ENCODE data around the gene SRSF6. TPM values are rescaled to one million over a fixed set of nuclear protein-coding genes. Genes with fewer than 3 reads are reported as not detected.
"Not testable (repeated sequence)": the region's sequence is repeated elsewhere in the genome, so short reads cannot be mapped to it uniquely, and the experiment has no call there.

Gene SRSF6
- total RNA-seq, 2 experiments from 2014 or later: 129 to 137 TPM

GRCh38 chr20:43434565-43434964 lies 23.1 kb upstream of the SRSF6 start:
- no peak overlapping the region for H3K27ac Mint-ChIP-seq
- no peaks in the 10 kb centered on the region for H3K9me3 Mint-ChIP-seq
- DNase-seq (no peak), ATAC-seq (ENCODE audit: low read depth) (no peak)
- H3K4me1 Mint-ChIP-seq: peaks cover 2% of the 10 kb centered on the region
- peaks cover 12% of the 10 kb centered on the region for H3K27me3 Mint-ChIP-seq
- no peak overlapping the region for H3K4me3 Mint-ChIP-seq
- POLR2A ChIA-PET: no interaction called here
- H3K36me3 Mint-ChIP-seq: no peaks in the 10 kb centered on the region

GRCh38 chr20:43438578-43439316 lies 18.9 kb upstream of the SRSF6 start:
- Mint-ChIP-seq H3K4me3 (no peak overlapping the region), H3K36me3 (no peaks in the 10 kb centered on the region), H3K9me3 (no peaks in the 10 kb centered on the region), H3K27me3 (peaks cover 2% of the 10 kb centered on the region), H3K4me1 (peaks cover 2% of the 10 kb centered on the region), H3K27ac (no peak overlapping the region)
- no peak for ATAC-seq (ENCODE audit: low read depth)
- POLR2A ChIA-PET: no interaction called here
- no peak for DNase-seq

- H3K27ac Mint-ChIP-seq: no peak overlapping the region
- POLR2A ChIA-PET: interaction anchor here (2.1 kb wide), 1 partner anchor 17 kb away, joined by 8 read pairs; the partner anchor contains the start of gene SRSF6
- H3K9me3 Mint-ChIP-seq: no peaks in the 10 kb centered on the region
- H3K36me3 Mint-ChIP-seq: no peaks in the 10 kb centered on the region
- ATAC-seq (ENCODE audit: low read depth) (no peak), DNase-seq (no peak)
- H3K4me3 Mint-ChIP-seq: no peak overlapping the region
- peaks cover 2% of the 10 kb centered on the region for H3K4me1 Mint-ChIP-seq
- H3K27me3 Mint-ChIP-seq: peaks cover 4% of the 10 kb centered on the region
Observed at GRCh38 chr20:43440531-43440930, 17.2 kb upstream of the SRSF6 start.

- Mint-ChIP-seq H3K27me3 (peaks cover 7% of the 10 kb centered on the region), H3K36me3 (no peaks in the 10 kb centered on the region), H3K9me3 (no peaks in the 10 kb centered on the region), H3K4me1 (peaks cover 5% of the 10 kb centered on the region), H3K27ac (no peak overlapping the region), H3K4me3 (no peak overlapping the region)
- DNase-seq: no peak
- ATAC-seq (ENCODE audit: low read depth): no peak
- POLR2A ChIA-PET: interaction anchor here (2.1 kb wide), 1 partner anchor 15 kb away, joined by 8 read pairs; the partner anchor contains the start of gene SRSF6
Observed at GRCh38 chr20:43442282-43442880, 15.3 kb upstream of the SRSF6 start.

- POLR2A ChIA-PET: no interaction called here
- H3K36me3 Mint-ChIP-seq: no peaks in the 10 kb centered on the region
Observed at GRCh38 chr20:43444107-43444506, 13.6 kb upstream of the SRSF6 start.

GRCh38 chr20:43446361-43446879 lies 11.3 kb upstream of the SRSF6 start:
- Mint-ChIP-seq H3K9me3 (no peaks in the 10 kb centered on the region), H3K27ac (peak overlapping the region; percentile 5), H3K4me3 (no peak overlapping the region), H3K27me3 (peaks cover 30% of the 10 kb centered on the region), H3K36me3 (no peaks in the 10 kb centered on the region), H3K4me1 (peaks cover 9% of the 10 kb centered on the region)
- POLR2A ChIA-PET: interaction anchor here (0.6 kb wide), 2 partner anchors 15 to 191 kb away, joined by 3 to 5 read pairs; no protein-coding TSS in a partner anchor
- DNase-seq (no peak), ATAC-seq (ENCODE audit: low read depth) (no peak)

More at GRCh38 chr20:43444107-43444506, 13.6 kb upstream of the SRSF6 start:
- H3K9me3 Mint-ChIP-seq: no peaks in the 10 kb centered on the region
- ATAC-seq (ENCODE audit: low read depth) (no peak), DNase-seq (no peak)
- H3K27ac Mint-ChIP-seq: no peak overlapping the region
- H3K27me3 Mint-ChIP-seq: peaks cover 14% of the 10 kb centered on the region
- H3K4me1 Mint-ChIP-seq: peaks cover 11% of the 10 kb centered on the region
- no peak overlapping the region for H3K4me3 Mint-ChIP-seq

GRCh38 chr20:43448431-43448747 lies 9.3 kb upstream of the SRSF6 start:
- H3K9me3 Mint-ChIP-seq; ATAC-seq (ENCODE audit: low read depth); H3K4me3 Mint-ChIP-seq; H3K36me3 Mint-ChIP-seq; H3K4me1 Mint-ChIP-seq; H3K27ac Mint-ChIP-seq; DNase-seq: not testable (repeated sequence)
- POLR2A ChIA-PET: interaction anchor here (1.5 kb wide), 1 partner anchor 9 kb away, joined by 7 read pairs; the partner anchor contains the start of gene SRSF6
- peaks cover 28% of the 10 kb centered on the region for H3K27me3 Mint-ChIP-seq

- Mint-ChIP-seq H3K27me3 (peaks cover 33% of the 10 kb centered on the region), H3K4me3 (no peak overlapping the region), H3K36me3 (no peaks in the 10 kb centered on the region), H3K4me1 (peaks cover 9% of the 10 kb centered on the region), H3K9me3 (no peaks in the 10 kb centered on the region), H3K27ac (no peak overlapping the region)
- ATAC-seq (ENCODE audit: low read depth) (peak; percentile 50), DNase-seq (peak; percentile 42)
- POLR2A ChIA-PET: interaction anchor here (1.5 kb wide), 1 partner anchor 9 kb away, joined by 7 read pairs; the partner anchor contains the start of gene SRSF6
Observed at GRCh38 chr20:43448748-43449535, 8.8 kb upstream of the SRSF6 start.

GRCh38 chr20:43450841-43451799 lies 6.6 kb upstream of the SRSF6 start:
- DNase-seq: no peak
- peaks cover 34% of the 10 kb centered on the region for H3K27me3 Mint-ChIP-seq
- H3K9me3 Mint-ChIP-seq: no peaks in the 10 kb centered on the region
- no peak overlapping the region for H3K27ac Mint-ChIP-seq
- H3K36me3 Mint-ChIP-seq: no peaks in the 10 kb centered on the region
- ATAC-seq (ENCODE audit: low read depth): no peak
- POLR2A ChIA-PET: no interaction called here
- H3K4me3 Mint-ChIP-seq: no peak overlapping the region
- peaks cover 9% of the 10 kb centered on the region for H3K4me1 Mint-ChIP-seq

GRCh38 chr20:43452404-43453126 lies 5.1 kb upstream of the SRSF6 start:
- no peak for DNase-seq
- Mint-ChIP-seq H3K9me3 (no peaks in the 10 kb centered on the region), H3K27me3 (peaks cover 32% of the 10 kb centered on the region), H3K27ac (no peak overlapping the region), H3K4me1 (peaks cover 13% of the 10 kb centered on the region), H3K4me3 (no peak overlapping the region), H3K36me3 (peaks cover 2% of the 10 kb centered on the region)
- POLR2A ChIA-PET: no interaction called here
- no peak for ATAC-seq (ENCODE audit: low read depth)

- peak overlapping the region; percentile 98 for H3K4me3 Mint-ChIP-seq
- H3K4me1 Mint-ChIP-seq: peaks cover 24% of the 10 kb centered on the region
- DNase-seq; ATAC-seq (ENCODE audit: low read depth); H3K9me3 Mint-ChIP-seq: not testable (repeated sequence)
- POLR2A ChIA-PET: interaction anchor here (1.5 to 3.1 kb wide), 5 partner anchors 10 to 486 kb away, joined by 3 to 26 read pairs (median 8); no protein-coding TSS in a partner anchor
- peaks cover 11% of the 10 kb centered on the region for H3K27me3 Mint-ChIP-seq
- H3K27ac Mint-ChIP-seq: peak overlapping the region; percentile 99
- H3K36me3 Mint-ChIP-seq: peaks cover 18% of the 10 kb centered on the region
Observed at GRCh38 chr20:43456252-43456651, 1.4 kb upstream of the SRSF6 start.
